ENCODE data around the gene VPS18.

Gene VPS18

GRCh38 chr15:40863660-40864270 is 30.5 kb upstream of the VPS18 start:
- no peak overlapping the region for H3K9ac ChIP-seq (ENCODE audit: low read length)
- H2AFZ ChIP-seq (ENCODE audit: low read depth, low read length): no peak overlapping the region
- H3K27me3 ChIP-seq (ENCODE audit: low read depth, low read length): no peaks in the 10 kb centered on the region
- no peaks in the 10 kb centered on the region for H3K79me2 ChIP-seq (ENCODE audit: low read length)
- no peaks in the 10 kb centered on the region for H3K9me3 ChIP-seq (ENCODE audit: insufficient read depth, low read length)
- H3K4me3 ChIP-seq (ENCODE audit: low read length): no peak overlapping the region
- no peak overlapping the region for H3K27ac ChIP-seq (ENCODE audit: low read length)
- peaks cover 8% of the 10 kb centered on the region for H3K4me1 ChIP-seq (ENCODE audit: low read length)
- no peaks in the 10 kb centered on the region for H3K36me3 ChIP-seq (replicated peaks; ENCODE audit: low read depth, low read length)
- TF ChIP-seq CTCF (IDR thresholded peaks at IDR 0.05; ENCODE audit: low read depth, low read length): no peak
- no peak overlapping the region for H3K4me2 ChIP-seq (ENCODE audit: low read length)
- no peaks in the 10 kb centered on the region for H4K20me1 ChIP-seq (ENCODE audit: insufficient read depth, low read length)

- H3K27ac ChIP-seq (ENCODE audit: low read length): no peak overlapping the region
- H2AFZ ChIP-seq (ENCODE audit: low read depth, low read length): no peak overlapping the region
- no peaks in the 10 kb centered on the region for H3K9me3 ChIP-seq (ENCODE audit: insufficient read depth, low read length)
- no peak overlapping the region for H3K9ac ChIP-seq (ENCODE audit: low read length)
- peaks cover 4% of the 10 kb centered on the region; the same call in 1 of the 2 replicates for H3K4me1 ChIP-seq (ENCODE audit: low read length)
- H3K27me3 ChIP-seq (ENCODE audit: low read depth, low read length): no peaks in the 10 kb centered on the region
- no peaks in the 10 kb centered on the region for H3K79me2 ChIP-seq (ENCODE audit: low read length)
- no peak for TF ChIP-seq CTCF (IDR thresholded peaks at IDR 0.05; ENCODE audit: low read depth, low read length)
- no peak for TF ChIP-seq EZH2phosphoT487 (IDR thresholded peaks at IDR 0.05; ENCODE audit: low read depth)
- no peak overlapping the region for H3K4me2 ChIP-seq (ENCODE audit: low read length)
- H4K20me1 ChIP-seq (ENCODE audit: insufficient read depth, low read length): no peaks in the 10 kb centered on the region
- no peak overlapping the region for H3K4me3 ChIP-seq (ENCODE audit: low read length)
- H3K36me3 ChIP-seq (replicated peaks; ENCODE audit: low read depth, low read length): no peaks in the 10 kb centered on the region
These were observed 27.1 kb upstream of the VPS18 start for GRCh38 chr15:40867199-40867598.

GRCh38 chr15:40869686-40870085 is 24.6 kb upstream of the VPS18 start:
- Histone ChIP-seq H3K79me2 (ENCODE audit: low read length) (no peaks in the 10 kb centered on the region), H3K27ac (ENCODE audit: low read length) (no peak overlapping the region)
- TF ChIP-seq CTCF (IDR thresholded peaks at IDR 0.05; ENCODE audit: low read depth, low read length) (no peak), EZH2phosphoT487 (IDR thresholded peaks at IDR 0.05; ENCODE audit: low read depth) (no peak)

GRCh38 chr15:40870716-40871115 is 23.5 kb upstream of the VPS18 start:
- Histone ChIP-seq H3K27me3 (ENCODE audit: low read depth, low read length) (no peaks in the 10 kb centered on the region), H3K9me3 (ENCODE audit: insufficient read depth, low read length) (no peaks in the 10 kb centered on the region), H3K4me2 (ENCODE audit: low read length) (no peak overlapping the region), H3K27ac (ENCODE audit: low read length) (no peak overlapping the region), H3K36me3 (replicated peaks; ENCODE audit: low read depth, low read length) (no peaks in the 10 kb centered on the region), H3K4me3 (ENCODE audit: low read length) (no peak overlapping the region), H4K20me1 (ENCODE audit: insufficient read depth, low read length) (no peaks in the 10 kb centered on the region), H3K9ac (ENCODE audit: low read length) (no peak overlapping the region), H2AFZ (ENCODE audit: low read depth, low read length) (no peak overlapping the region), H3K4me1 (ENCODE audit: low read length) (peaks cover 9% of the 10 kb centered on the region; the same call in 1 of the 2 replicates), H3K79me2 (ENCODE audit: low read length) (no peaks in the 10 kb centered on the region)
- TF ChIP-seq CTCF (IDR thresholded peaks at IDR 0.05; ENCODE audit: low read depth, low read length) (no peak), EZH2phosphoT487 (IDR thresholded peaks at IDR 0.05; ENCODE audit: low read depth) (no peak)

More at GRCh38 chr15:40869686-40870085, 24.6 kb upstream of the VPS18 start:
- Histone ChIP-seq H3K36me3 (replicated peaks; ENCODE audit: low read depth, low read length) (no peaks in the 10 kb centered on the region), H2AFZ (ENCODE audit: low read depth, low read length) (no peak overlapping the region), H3K9me3 (ENCODE audit: insufficient read depth, low read length) (no peaks in the 10 kb centered on the region), H3K4me1 (ENCODE audit: low read length) (peaks cover 8% of the 10 kb centered on the region; the same call in 1 of the 2 replicates), H3K27me3 (ENCODE audit: low read depth, low read length) (no peaks in the 10 kb centered on the region), H3K4me2 (ENCODE audit: low read length) (no peak overlapping the region), H4K20me1 (ENCODE audit: insufficient read depth, low read length) (no peaks in the 10 kb centered on the region), H3K9ac (ENCODE audit: low read length) (no peak overlapping the region), H3K4me3 (ENCODE audit: low read length) (no peak overlapping the region)

Measured in OCI-LY3 (cell line).